CD4-positive, CD25-positive, alpha-beta regulatory T cell (primary cell): ENCODE measurements around the gene CCDC121. TPM values are rescaled to one million over a fixed set of nuclear protein-coding genes. Genes with fewer than 3 reads are reported as not detected.
"Not testable (repeated sequence)": the region's sequence is repeated elsewhere in the genome, so short reads cannot be mapped to it uniquely, and the experiment has no call there.

Source experiments
- ATAC-seq, 2 donors: fragments of 150-1000 bp; cut with Tn5 transposase; one replicate each; pipeline ENCODE4 v1.10.0; 2021; ENCODE audit warnings: low read depth in 2 of 2, moderate number of reproducible peaks in 2 of 2, moderate library complexity in 1 of 2
- DNase-seq, 3 donors: peaks; one replicate each; pipeline versions ENCODE4 v3.0.0 to v3.0.0-alpha.2; 2012 to 2022; ENCODE audit warnings: mixed read lengths in 1 of 3
- H3K27ac ChIP-seq: one replicate; pipeline ENCODE4 v1.7.0; 2013; ENCODE audit warnings: mild to moderate bottlenecking, low read length; ENCODE audit not compliant: insufficient read depth, poor library complexity, severe bottlenecking
- H3K27me3 ChIP-seq: one replicate; pipeline ENCODE4 v1.7.0; 2013; ENCODE audit warnings: low read length; ENCODE audit not compliant: control insufficient read depth, insufficient read depth
- H3K36me3 ChIP-seq: one replicate; pipeline ENCODE4 v1.7.0; 2013; ENCODE audit warnings: mild to moderate bottlenecking, low read length, moderate library complexity; ENCODE audit not compliant: control insufficient read depth, insufficient read depth
- H3K4me1 ChIP-seq: 2 replicates; pipeline ENCODE4 v1.7.0; 2013; ENCODE audit warnings: mild to moderate bottlenecking, low read length; ENCODE audit not compliant: insufficient read depth, control insufficient read depth, poor library complexity, severe bottlenecking
- H3K4me3 ChIP-seq: one replicate; pipeline ENCODE4 v1.7.0; 2013; ENCODE audit warnings: low read depth, mild to moderate bottlenecking, low read length, moderate library complexity
- H3K9me3 ChIP-seq, 2 experiments: 1 replicate in 1 of 2; 2 replicates in 1 of 2; pipeline ENCODE4 v1.7.0; 2013; ENCODE audit warnings: low read length in 2 of 2, mild to moderate bottlenecking in 1 of 2, moderate library complexity in 1 of 2; ENCODE audit not compliant: control insufficient read depth in 2 of 2
- H3K27ac Mint-ChIP-seq, 3 donors: one replicate each; pipeline ENCODE4 v1.8.0; 2020 to 2022; ENCODE audit warnings: mild to moderate bottlenecking in 3 of 3, mixed read lengths in 3 of 3, moderate library complexity in 2 of 3
- H3K27me3 Mint-ChIP-seq: one replicate; pipeline ENCODE4 v1.8.0; 2022; ENCODE audit warnings: mild to moderate bottlenecking, mixed read lengths
- H3K36me3 Mint-ChIP-seq: one replicate; pipeline ENCODE4 v1.8.0; 2020; ENCODE audit warnings: mixed read lengths
- H3K4me1 Mint-ChIP-seq, 4 donors: one replicate each; pipeline ENCODE4 v1.8.0; 2020 to 2022; ENCODE audit warnings: mixed read lengths in 4 of 4, mild to moderate bottlenecking in 1 of 4
- H3K4me3 Mint-ChIP-seq, 4 donors: one replicate each; pipeline ENCODE4 v1.8.0; 2020 to 2022; ENCODE audit warnings: mild to moderate bottlenecking in 4 of 4, mixed read lengths in 4 of 4, moderate library complexity in 3 of 4
- H3K9me3 Mint-ChIP-seq, 7 donors: one replicate each; pipeline ENCODE4 v1.8.0; 2020 to 2022; ENCODE audit warnings: mixed read lengths in 7 of 7, mild to moderate bottlenecking in 3 of 7, moderate library complexity in 2 of 7
- polyA plus RNA-seq, 4 donors: library from polyadenylated mRNA; unstranded; fragments of 300-500 nt; fragmentation: Illumina TruSeq; gene quantifications; one replicate each; pipeline ENCODE4 v1.2.3, GENCODE V29; 2021
- total RNA-seq: library from RNA; stranded (reverse); gene quantifications from one replicate; pipeline ENCODE4 v1.2.3, GENCODE V29; 2022

Gene CCDC121
- total and polyA plus RNA-seq, 5 donors from 2014 or later: 0.49 to 2.4 (median 0.79) TPM

DNA sequence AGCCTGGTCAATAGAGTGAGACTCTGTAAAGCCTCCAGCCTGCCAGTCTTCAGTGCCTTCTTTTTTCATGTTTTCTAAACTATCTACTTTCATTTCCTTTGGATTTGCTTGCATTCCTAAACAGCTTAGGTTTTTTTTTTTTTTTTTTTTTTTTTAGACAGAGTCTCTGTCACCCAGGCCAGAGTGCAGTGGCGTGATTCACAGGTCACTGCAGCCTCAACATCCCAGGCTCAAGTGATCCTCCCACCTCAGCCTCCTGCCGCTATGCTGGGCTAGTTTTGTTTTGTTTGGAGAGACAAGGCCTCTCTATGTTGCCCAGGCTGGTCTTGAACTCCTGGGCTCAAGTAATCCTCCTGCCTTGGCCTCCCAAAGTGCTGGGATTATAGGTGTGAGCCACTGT is 1.4 kb upstream of the CCDC121 start:
- not testable (repeated sequence) for H3K27me3 Mint-ChIP-seq, H3K27me3 ChIP-seq, DNase-seq, H3K27ac ChIP-seq, ATAC-seq, H3K9me3 Mint-ChIP-seq, H3K9me3 ChIP-seq, H3K4me3 ChIP-seq
- H3K4me3 Mint-ChIP-seq: peak overlapping the region in 2 of 4 donors; percentile 32 to 86
- peaks cover 7 to 29% (median 24%) of the 10 kb centered on the region in 4 donors for H3K4me1 Mint-ChIP-seq
- Histone ChIP-seq H3K4me1 (peaks cover 16% of the 10 kb centered on the region), H3K36me3 (peaks cover 44% of the 10 kb centered on the region)
- H3K36me3 Mint-ChIP-seq: peaks cover 32% of the 10 kb centered on the region
- H3K27ac Mint-ChIP-seq: peak overlapping the region in 1 of 3 donors; percentile 66

DNA sequence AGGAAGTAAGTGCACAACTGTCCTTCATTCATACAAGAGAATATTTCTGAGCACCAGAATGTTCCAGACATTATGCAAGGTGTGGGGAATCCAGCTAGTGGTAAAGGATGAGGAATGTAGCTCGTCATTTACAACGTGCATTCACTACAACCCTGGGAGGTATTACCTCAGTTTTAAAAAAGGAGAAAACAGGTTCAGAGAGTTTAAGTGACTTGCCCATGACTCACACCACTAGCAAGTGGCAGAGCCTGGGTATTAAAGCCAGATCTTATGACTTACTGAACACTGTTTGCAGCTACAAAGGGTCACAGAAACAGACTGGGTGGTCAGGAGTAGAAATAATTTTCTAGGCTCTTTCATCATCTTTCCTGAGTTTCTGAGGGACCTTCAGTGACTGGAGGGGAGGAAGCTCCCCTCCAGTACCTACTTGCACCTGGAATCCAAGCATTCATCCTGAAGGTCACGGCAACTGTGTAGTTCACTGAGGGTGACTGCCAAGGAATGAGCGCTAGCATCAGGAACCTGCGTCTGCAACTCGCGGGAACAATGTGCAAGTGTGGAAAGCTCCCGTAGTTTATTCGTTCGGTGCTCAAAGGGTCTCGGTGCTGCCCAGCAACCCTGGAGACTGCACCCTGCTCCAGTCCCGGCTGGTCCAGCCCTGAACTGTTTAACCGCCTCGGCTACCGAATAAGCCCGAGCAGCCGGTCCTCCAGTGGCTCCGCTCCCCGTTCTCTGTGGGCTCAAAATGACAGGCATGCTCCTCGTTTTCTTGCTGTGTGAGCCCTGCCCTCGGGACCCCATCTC is 647 bp downstream of the CCDC121 start:
- H3K36me3 ChIP-seq: peaks cover 42% of the 10 kb centered on the region
- no peaks in the 10 kb centered on the region for H3K9me3 ChIP-seq
- no peaks in the 10 kb centered on the region for H3K27me3 ChIP-seq
- ATAC-seq (peak in 1 of 2 donors; percentile 13), DNase-seq (peak in 1 of 3 donors; percentile 3)
- H3K4me3 ChIP-seq: peak overlapping the region; percentile 94
- H3K27me3 Mint-ChIP-seq: no peaks in the 10 kb centered on the region
- no peaks in the 10 kb centered on the region for H3K9me3 Mint-ChIP-seq
- peaks cover 25% of the 10 kb centered on the region for H3K36me3 Mint-ChIP-seq
- peak overlapping the region in 1 of 3 donors; percentile 31 for H3K27ac Mint-ChIP-seq
- peaks cover 0 to 27% (median 23%) of the 10 kb centered on the region in 4 donors for H3K4me1 Mint-ChIP-seq
- peak overlapping the region; percentile 86 for H3K27ac ChIP-seq
- peaks cover 16% of the 10 kb centered on the region for H3K4me1 ChIP-seq
- no peak overlapping the region for H3K4me3 Mint-ChIP-seq

DNA sequence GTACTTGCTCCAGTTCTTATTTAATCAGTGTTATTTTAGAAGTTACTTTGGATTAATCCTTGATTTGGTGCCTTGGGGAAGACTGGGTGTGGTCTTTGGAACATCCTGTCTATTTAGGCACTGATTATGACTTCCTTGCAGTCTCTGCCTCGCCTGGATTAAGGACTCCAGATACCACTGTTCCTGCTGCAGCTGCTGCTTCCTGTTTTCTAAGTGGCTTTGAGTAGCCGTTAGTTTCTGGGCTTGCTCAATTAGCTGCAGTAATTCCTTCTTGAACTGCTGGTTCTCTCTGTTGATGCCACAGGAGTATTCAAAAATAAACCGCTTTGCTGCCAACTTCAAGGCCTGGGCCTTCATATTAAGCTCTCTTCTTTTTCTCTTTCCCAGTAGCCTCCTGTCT is 1.9 kb downstream of the CCDC121 start:
- ATAC-seq, H3K27me3 ChIP-seq, H3K27ac Mint-ChIP-seq: not testable (repeated sequence)

DNA sequence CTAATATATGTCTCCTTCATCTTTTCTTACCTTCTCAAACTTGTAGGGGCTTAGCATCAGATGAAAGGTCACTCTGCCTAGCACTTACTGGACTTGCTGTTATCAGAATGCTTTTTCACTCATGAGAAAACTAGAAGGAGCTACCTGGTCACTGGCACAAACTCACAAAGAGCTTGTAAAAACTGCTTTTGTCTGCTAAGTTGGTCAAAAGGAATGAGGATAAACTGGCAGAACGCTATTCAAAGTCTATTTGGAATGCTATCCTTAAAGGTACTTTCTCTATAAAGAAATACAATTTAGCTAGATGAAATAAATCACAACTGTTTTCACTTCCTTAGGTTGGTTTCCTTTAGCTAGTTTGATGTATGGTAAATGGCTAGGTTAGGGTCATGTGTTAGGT is 2.5 kb downstream of the CCDC121 start:
- not testable (repeated sequence) for H3K4me3 ChIP-seq, H3K27me3 Mint-ChIP-seq, H3K9me3 ChIP-seq, H3K27ac Mint-ChIP-seq, ATAC-seq, H3K9me3 Mint-ChIP-seq, DNase-seq, H3K27me3 ChIP-seq
- Mint-ChIP-seq H3K36me3 (peaks cover 31% of the 10 kb centered on the region), H3K4me1 (peaks cover 0 to 15% (median 14%) of the 10 kb centered on the region in 4 donors), H3K4me3 (peak overlapping the region in 2 of 4 donors; percentile 13 to 24)
- H3K27ac ChIP-seq: peak overlapping the region; percentile 15
- peaks cover 16% of the 10 kb centered on the region for H3K4me1 ChIP-seq
- H3K36me3 ChIP-seq: peaks cover 43% of the 10 kb centered on the region

More for the DNA sequence above, 1.9 kb downstream of the CCDC121 start:
- Mint-ChIP-seq H3K4me3 (peak overlapping the region in 2 of 4 donors; percentile 26 to 54), H3K36me3 (peaks cover 31% of the 10 kb centered on the region), H3K4me1 (peaks cover 0 to 21% (median 20%) of the 10 kb centered on the region in 4 donors)
- peak in 1 of 3 donors; percentile 8 for DNase-seq
- not testable (repeated sequence) for H3K27me3 Mint-ChIP-seq, H3K4me3 ChIP-seq, H3K9me3 Mint-ChIP-seq, H3K27ac ChIP-seq, H3K9me3 ChIP-seq
- Histone ChIP-seq H3K36me3 (peaks cover 43% of the 10 kb centered on the region), H3K4me1 (peaks cover 16% of the 10 kb centered on the region)

DNA sequence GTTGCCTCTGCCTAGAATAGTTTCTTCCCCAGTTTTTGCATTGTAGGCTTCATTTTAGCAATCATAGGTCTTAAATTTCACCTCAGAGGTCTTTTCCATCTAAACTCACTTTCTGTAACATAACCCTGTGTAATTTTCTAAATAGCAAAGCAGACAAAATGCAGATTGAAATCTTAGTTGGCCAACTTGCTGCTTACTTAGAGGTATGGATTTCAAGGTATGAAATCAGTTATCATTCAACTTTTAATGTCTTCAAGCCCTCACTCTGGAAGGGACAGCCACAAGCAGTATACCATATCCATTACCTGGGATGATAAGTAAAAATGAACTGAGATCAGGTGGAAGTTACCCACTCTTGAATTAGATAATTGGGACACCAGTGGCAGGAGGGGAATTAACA is 3.9 kb downstream of the CCDC121 start:
- peaks cover 47% of the 10 kb centered on the region for H3K36me3 ChIP-seq
- H3K27me3 Mint-ChIP-seq: no peaks in the 10 kb centered on the region

DNA sequence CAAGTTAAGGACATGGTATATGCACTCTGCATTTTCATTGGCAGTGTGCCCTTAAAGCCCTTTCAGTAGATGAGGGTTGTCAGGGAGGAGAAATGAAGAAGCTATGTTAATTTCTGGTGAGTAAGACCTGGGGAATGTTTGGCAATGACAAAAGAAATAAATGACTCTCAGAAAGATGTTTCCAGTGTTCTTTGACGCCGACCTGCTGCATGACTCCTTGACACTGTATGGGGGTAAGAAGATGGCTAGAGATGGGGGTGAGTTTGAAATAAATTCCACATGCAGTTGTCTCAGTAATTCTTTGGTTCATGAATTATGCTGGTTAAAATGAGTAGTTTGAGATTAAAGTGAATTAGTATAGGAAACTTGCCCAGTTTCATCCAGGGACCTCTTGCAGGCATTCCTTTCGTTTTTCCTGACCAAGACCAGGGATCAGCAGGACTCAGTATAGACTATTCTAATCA is 5.9 kb downstream of the CCDC121 start:
- Mint-ChIP-seq H3K36me3 (peaks cover 45% of the 10 kb centered on the region), H3K9me3 (no peaks in the 10 kb centered on the region), H3K4me1 (peaks cover 0 to 10% (median 6%) of the 10 kb centered on the region in 4 donors), H3K4me3 (no peak overlapping the region), H3K27me3 (no peaks in the 10 kb centered on the region), H3K27ac (no peak overlapping the region)
- ATAC-seq: no peak
- Histone ChIP-seq H3K9me3 (no peaks in the 10 kb centered on the region), H3K4me3 (no peak overlapping the region), H3K36me3 (peaks cover 65% of the 10 kb centered on the region), H3K27me3 (no peaks in the 10 kb centered on the region), H3K4me1 (peaks cover 2% of the 10 kb centered on the region), H3K27ac (no peak overlapping the region)
- DNase-seq: no peak

More for the DNA sequence above, 3.9 kb downstream of the CCDC121 start:
- Histone ChIP-seq H3K27ac (no peak overlapping the region), H3K9me3 (no peaks in the 10 kb centered on the region), H3K4me1 (peaks cover 16% of the 10 kb centered on the region), H3K27me3 (no peaks in the 10 kb centered on the region), H3K4me3 (no peak overlapping the region)
- Mint-ChIP-seq H3K4me3 (no peak overlapping the region), H3K27ac (peak overlapping the region in 1 of 3 donors; percentile 51), H3K4me1 (peaks cover 0 to 10% (median 6%) of the 10 kb centered on the region in 4 donors), H3K9me3 (no peaks in the 10 kb centered on the region), H3K36me3 (peaks cover 34% of the 10 kb centered on the region)
- no peak for ATAC-seq
- DNase-seq: no peak

DNA sequence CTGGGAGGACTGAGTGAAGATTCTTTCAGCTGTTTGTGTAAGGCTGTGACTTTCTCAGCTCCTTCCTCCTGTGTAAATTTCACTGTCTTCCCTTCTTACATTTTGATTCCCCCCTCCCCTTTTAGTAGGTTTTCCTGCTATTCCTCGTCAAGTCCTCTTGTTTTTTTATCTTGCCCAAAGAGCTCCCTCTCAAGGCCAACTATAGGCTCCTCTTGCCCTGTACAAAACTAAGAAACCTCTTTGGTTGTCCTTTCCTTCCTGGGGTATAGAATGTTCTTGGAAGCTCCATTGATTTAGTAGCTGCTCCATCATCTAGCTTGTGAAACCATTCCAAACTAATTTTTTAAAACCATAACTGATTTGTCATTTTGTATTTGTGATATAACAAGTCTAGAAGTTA is 7.3 kb downstream of the CCDC121 start:
- Histone ChIP-seq H3K27me3 (no peaks in the 10 kb centered on the region), H3K4me3 (no peak overlapping the region), H3K4me1 (no peaks in the 10 kb centered on the region), H3K36me3 (peaks cover 79% of the 10 kb centered on the region), H3K9me3 (no peaks in the 10 kb centered on the region), H3K27ac (no peak overlapping the region)
- Mint-ChIP-seq H3K4me3 (no peak overlapping the region), H3K4me1 (peaks cover 0 to 1% (median 0%) of the 10 kb centered on the region in 4 donors), H3K27me3 (no peaks in the 10 kb centered on the region), H3K27ac (no peak overlapping the region), H3K36me3 (peaks cover 55% of the 10 kb centered on the region), H3K9me3 (no peaks in the 10 kb centered on the region)
- ATAC-seq (no peak), DNase-seq (no peak)
